Iris pigment epithelial cell (primary cell): ENCODE data around the gene CCSER2.
"Not testable (repeated sequence)": the region's sequence is repeated elsewhere in the genome, so short reads cannot be mapped to it uniquely, and the experiment has no call there.

ENCODE experiments used
- DNase-seq: peaks from one replicate; pipeline ENCODE4 v3.0.0-alpha.2; 2011; ENCODE audit warnings: low read depth

CCSER2 gene

GRCh38 chr10:84397735-84398144, 69.4 kb downstream of the CCSER2 start:
- no peak for DNase-seq

- DNase-seq, result no peak
These were observed 70.3 kb downstream of the CCSER2 start for GRCh38 chr10:84398696-84399095.

GRCh38 chr10:84401854-84402611, 73.6 kb downstream of the CCSER2 start:
- no peak for DNase-seq

- DNase-seq, result no peak
These were observed 76.4 kb downstream of the CCSER2 start for GRCh38 chr10:84404783-84405182.

GRCh38 chr10:84405662-84406061, 77.3 kb downstream of the CCSER2 start:
- peak; percentile 37 for DNase-seq

- DNase-seq, result no peak
These were observed 78.2 kb downstream of the CCSER2 start for GRCh38 chr10:84406561-84406960.

- DNase-seq, result no peak
These were observed 79.1 kb downstream of the CCSER2 start for GRCh38 chr10:84407388-84408049.

- no peak for DNase-seq
These were observed 84.1 kb downstream of the CCSER2 start for GRCh38 chr10:84412482-84412881.

- DNase-seq, result peak; percentile 46
These were observed 85.7 kb downstream of the CCSER2 start for GRCh38 chr10:84414110-84414509.

- peak; percentile 59 for DNase-seq
These were observed 87.3 kb downstream of the CCSER2 start for GRCh38 chr10:84415539-84416244.

- no peak for DNase-seq
These were observed 87.8 kb downstream of the CCSER2 start for GRCh38 chr10:84416245-84416555.

GRCh38 chr10:84423719-84424118, 95.3 kb downstream of the CCSER2 start:
- peak; percentile 24 for DNase-seq

- peak; percentile 98 for DNase-seq
These were observed 96.4 kb downstream of the CCSER2 start for GRCh38 chr10:84424731-84425167.

- peak; percentile 56 for DNase-seq
These were observed 99.7 kb downstream of the CCSER2 start for GRCh38 chr10:84427903-84428650.

GRCh38 chr10:84428711-84429110, 100.3 kb downstream of the CCSER2 start:
- DNase-seq, result no peak

GRCh38 chr10:84429926-84430520, 101.6 kb downstream of the CCSER2 start:
- peak; percentile 65 for DNase-seq

GRCh38 chr10:84432891-84433290, 104.5 kb downstream of the CCSER2 start:
- DNase-seq, result peak; percentile 51

GRCh38 chr10:84440781-84441180, 112.4 kb downstream of the CCSER2 start:
- no peak for DNase-seq

- DNase-seq, result no peak
These were observed 119.5 kb downstream of the CCSER2 start for GRCh38 chr10:84447701-84448400.

- not testable (repeated sequence) for DNase-seq
These were observed 121.0 kb downstream of the CCSER2 start for GRCh38 chr10:84449351-84449750.

- DNase-seq, result peak; percentile 37
These were observed 123.6 kb downstream of the CCSER2 start for GRCh38 chr10:84452003-84452402.
